ENCODE data around the gene LAMA3.

DNA sequence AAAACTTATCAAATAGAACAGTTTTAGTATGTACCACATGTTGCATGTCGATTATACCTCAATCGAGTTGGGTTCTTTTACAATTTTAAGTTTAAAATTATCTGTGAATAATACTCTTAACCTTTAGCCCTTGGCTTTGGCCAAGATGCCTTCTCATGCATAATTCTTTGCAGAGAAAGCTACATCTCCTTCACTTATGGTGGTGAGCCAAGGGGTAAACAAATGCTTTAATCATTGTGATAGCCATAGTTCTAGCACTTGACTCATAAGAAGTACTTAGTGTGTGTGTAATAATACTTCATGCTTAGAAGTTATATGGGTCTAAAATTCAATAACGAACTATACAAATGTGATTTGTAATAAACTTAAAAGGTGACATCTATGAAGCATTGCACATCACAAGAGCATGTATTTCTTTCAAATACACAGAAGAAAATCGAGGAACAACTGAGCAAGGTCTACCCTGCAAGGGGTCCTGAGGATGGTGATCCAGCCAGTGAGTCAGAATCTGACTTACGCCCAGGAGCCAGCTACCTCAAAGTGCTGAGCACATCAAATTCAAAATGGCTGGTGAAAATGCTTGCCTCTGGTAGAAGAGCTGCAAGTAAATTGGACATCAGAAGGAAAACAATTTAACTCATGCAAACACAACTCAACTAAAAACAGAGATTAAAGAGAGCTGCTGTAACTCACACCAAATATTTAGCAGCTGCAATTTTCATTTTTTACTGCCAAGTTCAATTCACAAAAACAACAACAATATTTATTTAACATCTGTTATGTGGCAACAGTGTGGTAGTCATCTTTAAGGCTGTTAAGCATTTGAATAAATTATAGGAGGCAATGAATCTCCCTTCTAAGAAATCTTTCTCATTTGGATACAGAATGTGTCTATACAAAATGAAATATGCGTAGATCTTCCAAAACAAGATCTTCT, 301.5 kb downstream of the LAMA3 start:
- TF ChIP-seq, protein P1, sequence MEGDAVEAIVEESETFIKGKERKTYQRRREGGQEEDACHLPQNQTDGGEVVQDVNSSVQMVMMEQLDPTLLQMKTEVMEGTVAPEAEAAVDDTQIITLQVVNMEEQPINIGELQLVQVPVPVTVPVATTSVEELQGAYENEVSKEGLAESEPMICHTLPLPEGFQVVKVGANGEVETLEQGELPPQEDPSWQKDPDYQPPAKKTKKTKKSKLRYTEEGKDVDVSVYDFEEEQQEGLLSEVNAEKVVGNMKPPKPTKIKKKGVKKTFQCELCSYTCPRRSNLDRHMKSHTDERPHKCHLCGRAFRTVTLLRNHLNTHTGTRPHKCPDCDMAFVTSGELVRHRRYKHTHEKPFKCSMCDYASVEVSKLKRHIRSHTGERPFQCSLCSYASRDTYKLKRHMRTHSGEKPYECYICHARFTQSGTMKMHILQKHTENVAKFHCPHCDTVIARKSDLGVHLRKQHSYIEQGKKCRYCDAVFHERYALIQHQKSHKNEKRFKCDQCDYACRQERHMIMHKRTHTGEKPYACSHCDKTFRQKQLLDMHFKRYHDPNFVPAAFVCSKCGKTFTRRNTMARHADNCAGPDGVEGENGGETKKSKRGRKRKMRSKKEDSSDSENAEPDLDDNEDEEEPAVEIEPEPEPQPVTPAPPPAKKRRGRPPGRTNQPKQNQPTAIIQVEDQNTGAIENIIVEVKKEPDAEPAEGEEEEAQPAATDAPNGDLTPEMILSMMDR (IDR thresholded peaks at IDR 0.05) = no peak
- TF ChIP-seq POLR2A (IDR thresholded peaks at IDR 0.05) = no peak
